IMR-90 (cell line): Measurements from ENCODE around the gene TEX22.

Source experiments
- CTCF ChIP-seq: conservative IDR thresholded peaks from 2 replicates; pipeline ENCODE4 v1.5.1; 2012; ENCODE audit warnings: mild to moderate bottlenecking, low read depth, low read length, improper control_type of control experiment
- ELK1 ChIP-seq: fragments of 150-350 bp; IDR thresholded peaks from 2 replicates; pipeline ENCODE4 v1.6.1; 2016; ENCODE audit warnings: low read depth, mild to moderate bottlenecking, low read length, moderate library complexity, borderline replicate concordance
- FOS ChIP-seq: fragments of 150-350 bp; IDR thresholded peaks from 2 replicates; pipeline ENCODE4 v1.6.1; 2016; ENCODE audit warnings: low read depth, low read length
- MXI1 ChIP-seq: IDR thresholded peaks from 2 replicates; pipeline ENCODE4 v1.6.1; 2012; ENCODE audit warnings: low read depth, mild to moderate bottlenecking, low read length, moderate library complexity, borderline replicate concordance
- POLR2A ChIP-seq: IDR thresholded peaks from 2 replicates; pipeline ENCODE4 v1.6.1; 2012; ENCODE audit warnings: mild to moderate bottlenecking, low read depth, low read length
- RAD21 ChIP-seq: IDR thresholded peaks from 2 replicates; pipeline ENCODE4 v1.6.1; 2012; ENCODE audit warnings: low read length, improper control_type of control experiment
- RCOR1 ChIP-seq: IDR thresholded peaks from 2 replicates; pipeline ENCODE4 v1.6.1; 2012; ENCODE audit warnings: mild to moderate bottlenecking, low read length, improper control_type of control experiment; ENCODE audit not compliant: insufficient replicate concordance
- RFX5 ChIP-seq: IDR thresholded peaks from 2 replicates; pipeline ENCODE4 v1.8.0; 2012; ENCODE audit warnings: low read depth, mild to moderate bottlenecking, low read length, moderate library complexity
- USF2 ChIP-seq: fragments of 150-350 bp; IDR thresholded peaks from 2 replicates; pipeline ENCODE4 v1.6.1; 2017; ENCODE audit warnings: mild to moderate bottlenecking, antibody characterized with exemption, low read length, low read depth

GRCh38 chr14:105456736-105457617 is 58.6 kb downstream of the TEX22 start:
- TF ChIP-seq CTCF (no peak), POLR2A (no peak), USF2 (no peak), RCOR1 (no peak), FOS (no peak), MXI1 (no peak), RFX5 (no peak), RAD21 (no peak), ELK1 (no peak)
